GM19328 (cell line): ENCODE results near the gene MED12L.
"Not testable (repeated sequence)": the region's sequence is repeated elsewhere in the genome, so short reads cannot be mapped to it uniquely, and the experiment has no call there.

Source experiments
- ATAC-seq: cut with Tn5 transposase; IDR thresholded peaks from one replicate; pipeline ENCODE4 v1.9.1; 2021; ENCODE audit warnings: mild to moderate bottlenecking, moderate library complexity; ENCODE audit not compliant: unreplicated experiment

MED12L gene

GRCh38 chr3:151230646-151231045, 145.2 kb downstream of the MED12L start:
- ATAC-seq: no peak

GRCh38 chr3:151232403-151232802, 146.9 kb downstream of the MED12L start:
- ATAC-seq: not testable (repeated sequence)

- ATAC-seq: no peak
Observed at GRCh38 chr3:151232991-151233390, 147.5 kb downstream of the MED12L start.

GRCh38 chr3:151234825-151235224, 149.4 kb downstream of the MED12L start:
- ATAC-seq: no peak

GRCh38 chr3:151236316-151236715, 150.9 kb downstream of the MED12L start:
- ATAC-seq: no peak

- no peak for ATAC-seq
Observed at GRCh38 chr3:151236736-151237135, 151.3 kb downstream of the MED12L start.

- ATAC-seq: not testable (repeated sequence)
Observed at GRCh38 chr3:151242006-151242405, 156.5 kb downstream of the MED12L start.

GRCh38 chr3:151248772-151249337, 163.4 kb downstream of the MED12L start:
- ATAC-seq: no peak

GRCh38 chr3:151256749-151257148, 171.3 kb downstream of the MED12L start:
- ATAC-seq: no peak

- no peak for ATAC-seq
Observed at GRCh38 chr3:151259664-151260063, 174.2 kb downstream of the MED12L start.

GRCh38 chr3:151262871-151263525, 177.5 kb downstream of the MED12L start:
- ATAC-seq: no peak

GRCh38 chr3:151264605-151265004, 179.1 kb downstream of the MED12L start:
- ATAC-seq: no peak

GRCh38 chr3:151265166-151265565, 179.7 kb downstream of the MED12L start:
- ATAC-seq: no peak

- ATAC-seq: peak; percentile 91
Observed at GRCh38 chr3:151265866-151266265, 180.4 kb downstream of the MED12L start.

GRCh38 chr3:151267066-151267465, 181.6 kb downstream of the MED12L start:
- ATAC-seq: no peak

- ATAC-seq: peak; percentile 56
Observed at GRCh38 chr3:151268267-151269235, 183.1 kb downstream of the MED12L start.

GRCh38 chr3:151269631-151270030, 184.2 kb downstream of the MED12L start:
- no peak for ATAC-seq

- ATAC-seq: no peak
Observed at GRCh38 chr3:151275091-151275490, 189.6 kb downstream of the MED12L start.

- ATAC-seq: no peak
Observed at GRCh38 chr3:151276038-151276686, 190.7 kb downstream of the MED12L start.

- no peak for ATAC-seq
Observed at GRCh38 chr3:151276687-151277042, 191.2 kb downstream of the MED12L start.

GRCh38 chr3:151278230-151278629, 192.8 kb downstream of the MED12L start, which contains the start of gene P2RY14:
TSS of gene P2RY14 (minus strand) at chr3:151278542. CDS start at chr3:151214316, 64,226 bp downstream.
- ATAC-seq: no peak
